Measurements from ENCODE around the gene SLC39A11.
A peak's percentile ranks its signal among the peaks of the same experiment; 100 is the strongest.
"Not testable (repeated sequence)": the region's sequence is repeated elsewhere in the genome, so short reads cannot be mapped to it uniquely, and the experiment has no call there.

SLC39A11 gene

DNA sequence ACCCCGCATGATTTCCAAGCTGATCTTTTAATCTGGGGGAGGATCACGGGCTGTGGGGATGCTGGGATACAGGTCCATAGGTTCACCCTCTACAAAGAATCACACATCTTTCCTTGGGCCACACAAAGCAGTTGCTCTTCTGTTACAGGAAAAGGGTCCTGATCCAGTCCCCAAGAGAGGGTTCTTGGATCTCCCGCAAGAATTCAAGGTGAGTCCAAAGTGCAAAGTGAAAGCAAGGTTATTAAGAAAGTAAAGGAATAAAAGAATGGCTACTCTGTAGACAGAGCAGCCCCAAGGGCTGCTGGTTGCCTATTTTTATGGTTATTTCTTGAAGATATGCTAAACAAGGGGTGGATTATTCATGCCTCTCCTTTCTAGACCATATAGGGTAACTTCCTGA is 453.6 kb downstream of the SLC39A11 start:
- peaks cover 15% of the 10 kb centered on the region for H3K4me1 Mint-ChIP-seq (ENCODE audit: low read depth)
- H3K27ac Mint-ChIP-seq; H3K9me3 Mint-ChIP-seq (ENCODE audit: low read depth); H3K27me3 Mint-ChIP-seq; H3K4me3 Mint-ChIP-seq; H3K36me3 Mint-ChIP-seq: not testable (repeated sequence)

DNA sequence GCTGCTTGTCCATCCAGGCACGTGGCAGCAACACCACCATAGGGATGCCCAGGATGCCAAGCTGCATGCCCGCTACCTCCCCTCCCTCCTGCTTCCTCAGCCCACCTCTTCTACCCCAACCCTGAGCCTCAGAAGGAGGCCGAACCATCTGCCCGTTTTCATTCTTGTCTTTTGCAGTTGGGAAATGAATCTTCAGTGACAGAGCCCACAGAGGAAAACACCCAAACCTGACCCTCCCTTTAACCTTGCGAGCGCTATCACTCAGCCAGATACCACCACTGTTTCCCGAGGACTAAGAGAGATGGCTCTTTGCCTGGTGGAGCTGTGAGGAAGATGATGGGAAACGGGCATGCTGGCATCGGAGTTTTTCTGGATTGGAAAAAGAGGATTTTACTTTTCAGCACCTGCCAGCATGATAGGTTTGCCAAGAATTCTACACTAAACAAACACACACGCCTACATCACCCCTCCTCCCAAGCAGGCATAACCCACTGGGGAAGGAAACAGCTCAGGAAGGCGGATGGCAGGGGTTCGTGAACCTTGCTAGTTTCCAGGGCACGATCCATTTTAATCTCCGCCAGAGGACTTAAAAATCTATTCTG is 457.4 kb downstream of the SLC39A11 start:
- Mint-ChIP-seq H3K4me3 (no peak overlapping the region), H3K4me1 (ENCODE audit: low read depth) (peaks cover 16% of the 10 kb centered on the region), H3K9me3 (ENCODE audit: low read depth) (no peaks in the 10 kb centered on the region), H3K36me3 (no peaks in the 10 kb centered on the region), H3K27ac (no peak overlapping the region), H3K27me3 (no peaks in the 10 kb centered on the region)

DNA sequence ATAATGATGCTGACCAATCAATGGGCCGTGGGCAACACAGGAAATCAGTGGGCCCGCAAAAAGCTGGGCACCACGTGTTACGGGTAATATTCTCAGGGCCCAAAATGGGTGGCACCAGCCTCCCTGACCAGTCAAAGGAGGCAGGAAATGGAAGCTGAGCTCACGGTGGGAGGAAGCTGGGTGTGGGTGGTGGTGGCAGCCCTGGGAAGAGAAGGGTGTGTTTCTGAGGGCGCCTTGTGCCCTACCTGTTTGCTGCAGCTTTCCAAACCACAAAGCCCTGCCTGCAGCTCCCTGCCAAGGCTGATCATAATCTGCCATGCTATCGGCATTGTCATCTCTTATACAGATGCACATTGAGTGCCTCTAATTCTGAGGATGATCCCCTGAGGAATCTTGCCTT is 457.9 kb downstream of the SLC39A11 start:
- Mint-ChIP-seq H3K9me3 (ENCODE audit: low read depth) (no peaks in the 10 kb centered on the region), H3K27ac (no peak overlapping the region), H3K4me3 (no peak overlapping the region), H3K4me1 (ENCODE audit: low read depth) (peaks cover 16% of the 10 kb centered on the region), H3K27me3 (no peaks in the 10 kb centered on the region), H3K36me3 (no peaks in the 10 kb centered on the region)

DNA sequence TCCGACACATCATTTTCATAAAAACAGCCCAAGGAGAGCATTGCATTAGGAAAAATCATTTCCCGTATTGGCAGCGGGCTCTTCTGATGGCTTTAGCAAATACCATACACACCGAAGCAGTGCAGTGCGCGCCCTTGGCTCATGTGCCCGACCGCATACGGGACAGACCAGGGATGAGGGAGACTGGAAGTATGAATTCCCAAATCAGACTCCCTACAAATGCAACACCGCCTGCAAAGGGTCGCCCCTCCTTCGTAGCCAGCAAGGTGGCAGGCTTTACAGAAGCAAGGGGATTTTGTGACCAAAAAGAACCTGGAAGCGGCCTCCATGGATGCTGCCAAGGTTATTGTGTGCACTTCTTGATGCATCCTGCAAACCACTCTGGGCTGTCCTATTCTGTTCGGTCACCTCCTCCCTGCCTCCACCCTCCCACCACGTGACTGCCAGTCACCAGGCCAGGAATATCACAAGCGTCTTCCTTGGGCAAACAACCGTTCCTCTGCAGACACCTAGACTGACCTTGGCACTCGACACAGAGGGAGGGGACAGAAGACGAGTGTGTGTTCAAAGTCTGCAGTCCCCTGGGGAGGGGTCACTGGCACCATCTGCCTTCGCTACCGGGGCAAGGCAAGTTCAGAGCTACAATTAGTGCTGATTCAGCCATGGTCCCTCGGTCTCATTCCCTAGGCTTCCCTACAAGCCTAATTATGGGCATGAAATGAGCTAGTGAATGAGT is 460.4 kb downstream of the SLC39A11 start:
- no peak overlapping the region for H3K27ac Mint-ChIP-seq
- peaks cover 16% of the 10 kb centered on the region for H3K4me1 Mint-ChIP-seq (ENCODE audit: low read depth)
- no peaks in the 10 kb centered on the region for H3K36me3 Mint-ChIP-seq
- no peak overlapping the region for H3K4me3 Mint-ChIP-seq
- H3K9me3 Mint-ChIP-seq (ENCODE audit: low read depth) = peaks cover 6% of the 10 kb centered on the region
- H3K27me3 Mint-ChIP-seq = no peaks in the 10 kb centered on the region

DNA sequence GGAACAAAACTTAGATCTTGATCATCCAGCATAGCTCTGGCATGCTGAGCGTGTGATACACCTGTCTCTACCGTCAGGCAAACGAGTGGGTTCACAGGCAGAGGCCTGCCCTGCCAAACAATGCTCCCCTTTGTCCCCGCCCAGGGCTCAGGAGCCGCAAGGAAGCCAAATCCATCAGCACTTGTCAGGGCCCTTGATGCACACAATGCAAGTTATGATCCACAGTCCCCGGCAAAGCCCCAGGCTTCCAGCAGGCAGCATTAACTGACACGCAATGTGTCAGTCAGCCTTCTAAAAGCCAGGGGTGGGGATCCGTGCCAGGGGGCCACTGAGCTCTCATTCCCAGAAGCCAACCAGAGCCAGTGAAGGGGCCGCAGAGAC is 460.9 kb downstream of the SLC39A11 start:
- Mint-ChIP-seq H3K4me3 (no peak overlapping the region), H3K27ac (no peak overlapping the region), H3K27me3 (no peaks in the 10 kb centered on the region), H3K9me3 (ENCODE audit: low read depth) (peaks cover 6% of the 10 kb centered on the region), H3K36me3 (no peaks in the 10 kb centered on the region), H3K4me1 (ENCODE audit: low read depth) (peaks cover 16% of the 10 kb centered on the region)

DNA sequence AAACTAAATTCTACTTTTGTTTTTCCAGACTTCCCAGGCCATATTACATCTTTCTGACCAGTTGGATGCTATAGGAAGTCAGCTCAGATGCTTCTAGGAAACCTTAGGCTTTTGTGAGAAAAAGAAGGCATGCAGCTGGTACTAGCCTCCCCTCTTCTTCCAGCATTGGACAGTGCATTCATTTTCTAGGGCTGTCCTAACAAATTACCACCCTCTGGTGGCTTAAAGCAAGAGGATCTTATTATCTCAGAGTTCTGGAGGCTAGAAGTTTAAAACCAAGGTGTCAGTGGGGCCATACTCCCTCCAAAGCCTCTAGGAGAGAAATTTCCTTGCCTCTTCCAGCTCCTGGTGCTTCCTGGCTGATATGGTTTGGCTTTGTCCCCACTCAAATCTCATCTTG is 467.8 kb downstream of the SLC39A11 start:
- no peak overlapping the region for H3K27ac Mint-ChIP-seq
- peaks cover 6% of the 10 kb centered on the region for H3K9me3 Mint-ChIP-seq (ENCODE audit: low read depth)
- peaks cover 9% of the 10 kb centered on the region for H3K27me3 Mint-ChIP-seq
- no peaks in the 10 kb centered on the region for H3K36me3 Mint-ChIP-seq
- no peaks in the 10 kb centered on the region for H3K4me1 Mint-ChIP-seq (ENCODE audit: low read depth)
- H3K4me3 Mint-ChIP-seq = no peak overlapping the region

DNA sequence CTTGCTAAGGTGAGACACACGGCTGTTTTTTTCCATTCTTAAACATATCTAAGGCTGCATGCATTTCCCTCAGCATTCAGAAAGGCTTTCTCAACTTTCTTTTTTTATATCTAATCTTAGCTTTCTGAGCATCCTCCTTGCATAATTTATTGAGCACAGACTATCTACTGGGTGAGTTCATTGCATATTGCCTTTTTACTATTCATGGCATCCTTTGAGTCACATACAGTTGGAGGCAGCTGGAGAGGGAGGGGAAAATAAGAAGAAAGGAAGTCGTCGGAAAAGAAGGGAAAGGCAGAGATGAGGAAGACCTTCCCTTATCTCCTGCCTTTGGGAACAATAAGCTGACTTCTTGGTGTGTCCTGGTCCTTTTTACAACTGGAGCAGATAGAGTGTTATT is 468.3 kb downstream of the SLC39A11 start:
- peaks cover 9% of the 10 kb centered on the region for H3K27me3 Mint-ChIP-seq
- no peak overlapping the region for H3K27ac Mint-ChIP-seq
- no peaks in the 10 kb centered on the region for H3K4me1 Mint-ChIP-seq (ENCODE audit: low read depth)
- no peak overlapping the region for H3K4me3 Mint-ChIP-seq
- no peaks in the 10 kb centered on the region for H3K36me3 Mint-ChIP-seq
- peaks cover 6% of the 10 kb centered on the region for H3K9me3 Mint-ChIP-seq (ENCODE audit: low read depth)

DNA sequence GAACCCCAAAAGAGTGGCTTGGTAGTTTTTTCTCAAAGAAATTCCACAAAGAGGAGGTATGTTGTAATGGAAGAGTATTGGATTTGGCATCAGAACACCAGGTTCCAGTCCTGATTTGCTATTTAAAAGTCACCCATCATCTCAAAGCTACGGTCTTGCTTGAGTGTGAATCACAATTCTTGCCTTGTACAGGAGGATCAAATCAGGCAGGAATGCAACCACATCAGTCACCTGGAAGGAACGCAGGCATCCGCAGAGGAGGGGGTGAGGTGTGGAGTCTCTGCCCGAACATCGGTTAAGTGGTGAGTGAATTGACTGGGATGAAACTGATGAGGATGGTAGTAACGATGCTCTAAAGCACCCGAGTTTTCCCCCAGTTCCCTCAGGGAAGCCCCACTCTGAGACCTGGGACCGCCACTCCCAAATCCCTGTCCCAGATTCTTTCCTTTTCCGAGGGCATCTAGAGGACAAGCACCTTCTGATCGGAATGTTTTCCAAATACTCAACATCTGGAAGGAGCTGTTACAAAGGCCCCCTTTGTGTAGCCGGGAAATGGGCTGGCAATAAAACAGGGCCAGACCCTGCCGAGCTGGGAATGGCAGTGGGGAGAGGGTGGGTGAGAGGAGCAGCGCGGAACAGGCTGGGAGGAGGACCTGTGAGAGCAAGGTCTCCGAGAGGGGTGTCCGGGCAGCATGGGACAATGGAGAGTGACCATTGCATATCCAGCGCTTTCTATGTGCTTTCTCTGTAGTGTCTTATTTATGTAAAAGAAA is 469.6 kb downstream of the SLC39A11 start:
- H3K36me3 Mint-ChIP-seq = no peaks in the 10 kb centered on the region
- no peak overlapping the region for H3K27ac Mint-ChIP-seq

DNA sequence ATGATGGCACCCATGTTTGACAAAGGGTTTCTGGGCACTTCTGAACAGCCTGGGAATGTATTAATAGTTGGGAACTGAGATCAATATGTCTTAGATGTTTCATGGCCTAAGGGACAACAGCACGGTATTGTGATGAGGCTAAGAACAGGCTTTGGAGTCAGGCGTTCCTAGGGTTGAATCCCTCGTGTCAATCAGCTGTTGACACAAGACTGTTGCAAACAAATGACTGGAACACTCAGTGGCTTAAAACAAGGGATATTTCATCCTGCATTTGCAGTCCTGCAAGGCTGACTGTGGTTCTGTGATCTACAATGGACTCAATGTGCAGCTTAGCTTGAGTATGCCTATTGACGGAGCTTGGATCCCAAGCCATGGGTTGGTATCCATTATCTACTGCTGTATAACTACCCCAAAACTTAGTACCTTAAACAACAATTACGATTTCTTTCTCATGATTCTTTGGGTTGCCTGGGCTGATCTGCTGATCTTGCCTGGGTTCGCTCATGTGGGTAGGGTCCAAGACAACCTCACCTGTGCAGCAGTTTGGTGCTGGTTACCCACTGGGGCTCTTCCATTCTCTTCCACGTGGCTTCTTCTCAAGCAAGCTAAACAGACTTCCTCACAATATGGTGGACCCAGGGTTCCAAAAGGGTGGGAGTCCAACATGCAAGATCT is 472.4 kb downstream of the SLC39A11 start:
- H3K27me3 Mint-ChIP-seq = peaks cover 14% of the 10 kb centered on the region
- H3K4me3 Mint-ChIP-seq = no peak overlapping the region

More for the DNA sequence above, 469.6 kb downstream of the SLC39A11 start:
- Mint-ChIP-seq H3K9me3 (ENCODE audit: low read depth) (no peaks in the 10 kb centered on the region), H3K27me3 (peaks cover 12% of the 10 kb centered on the region), H3K4me3 (no peak overlapping the region), H3K4me1 (ENCODE audit: low read depth) (peaks cover 6% of the 10 kb centered on the region)

DNA sequence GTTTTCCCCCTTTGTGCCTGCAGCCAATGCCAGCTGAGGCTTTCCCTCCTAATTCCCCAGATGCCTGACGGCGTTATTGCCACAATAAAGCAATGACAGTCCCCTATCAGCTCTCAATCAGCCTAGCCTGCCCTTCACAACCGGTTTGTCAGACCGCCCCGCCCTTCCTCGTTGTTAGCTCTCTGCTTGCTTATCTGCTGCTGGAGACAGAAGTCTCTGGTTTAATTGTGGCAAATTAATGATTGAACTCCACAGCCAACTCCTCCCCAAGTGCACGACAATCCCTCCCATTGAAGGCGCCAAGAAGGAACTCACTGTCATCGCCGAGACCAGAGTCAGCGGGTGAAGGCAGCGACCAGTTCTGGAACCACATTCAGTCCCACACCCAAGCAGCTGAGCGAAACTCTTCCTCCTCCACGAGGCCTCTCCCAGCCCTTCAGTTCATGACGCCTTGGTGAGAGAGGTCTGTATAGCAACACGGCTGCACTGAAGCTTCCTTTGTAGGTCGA is 474.4 kb downstream of the SLC39A11 start:
- H3K27me3 Mint-ChIP-seq = peaks cover 20% of the 10 kb centered on the region
- peak overlapping the region; percentile 48 for H3K4me3 Mint-ChIP-seq
- H3K9me3 Mint-ChIP-seq (ENCODE audit: low read depth) = no peaks in the 10 kb centered on the region
- H3K4me1 Mint-ChIP-seq (ENCODE audit: low read depth) = peaks cover 12% of the 10 kb centered on the region
- no peaks in the 10 kb centered on the region for H3K36me3 Mint-ChIP-seq
- no peak overlapping the region for H3K27ac Mint-ChIP-seq

More for the DNA sequence above, 472.4 kb downstream of the SLC39A11 start:
- no peaks in the 10 kb centered on the region for H3K9me3 Mint-ChIP-seq (ENCODE audit: low read depth)
- peaks cover 12% of the 10 kb centered on the region for H3K4me1 Mint-ChIP-seq (ENCODE audit: low read depth)
- H3K27ac Mint-ChIP-seq = no peak overlapping the region
- no peaks in the 10 kb centered on the region for H3K36me3 Mint-ChIP-seq

DNA sequence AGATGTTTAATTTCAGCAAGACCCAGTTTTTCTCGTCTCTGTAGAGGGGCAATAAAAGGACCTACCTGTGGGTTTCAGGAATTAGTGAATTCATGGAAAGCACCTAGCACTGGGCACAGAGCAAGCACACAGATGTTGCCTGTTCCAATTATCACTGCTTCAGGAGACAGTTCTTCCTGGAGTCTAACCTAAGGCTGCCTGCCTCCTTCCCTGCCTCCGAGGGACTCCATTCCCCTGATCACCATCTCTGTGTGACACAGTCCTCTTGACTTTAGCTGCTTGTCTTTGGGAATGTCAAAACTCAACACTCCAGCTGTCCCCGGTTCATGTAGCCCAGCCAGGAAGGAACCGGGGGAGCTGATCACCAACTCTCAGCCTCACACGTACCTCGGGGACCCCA is 474.9 kb downstream of the SLC39A11 start:
- Mint-ChIP-seq H3K9me3 (ENCODE audit: low read depth) (no peaks in the 10 kb centered on the region), H3K36me3 (no peaks in the 10 kb centered on the region), H3K4me1 (ENCODE audit: low read depth) (peaks cover 12% of the 10 kb centered on the region), H3K4me3 (peak overlapping the region; percentile 48), H3K27me3 (peaks cover 18% of the 10 kb centered on the region), H3K27ac (no peak overlapping the region)

DNA sequence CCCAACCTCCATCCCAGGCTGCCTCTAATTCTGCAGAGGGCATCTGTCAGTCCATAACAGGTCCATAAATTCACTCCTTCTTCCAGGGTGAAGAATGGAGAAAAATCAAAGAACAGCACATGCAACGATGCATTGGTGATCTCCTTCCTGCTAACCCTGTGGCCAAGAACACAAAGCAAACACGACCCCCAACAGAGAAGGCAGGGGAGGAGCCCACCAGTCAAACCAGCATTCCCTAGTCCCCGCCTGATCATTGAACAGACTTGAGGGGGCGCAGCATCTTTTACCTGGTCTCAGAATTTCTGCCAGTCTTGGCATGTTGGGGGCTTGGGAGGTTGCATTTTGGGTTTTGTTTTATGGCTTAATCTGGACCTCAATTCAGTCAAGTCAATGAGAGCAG is 476.0 kb downstream of the SLC39A11 start:
- Mint-ChIP-seq H3K9me3 (ENCODE audit: low read depth) (no peaks in the 10 kb centered on the region), H3K36me3 (no peaks in the 10 kb centered on the region), H3K4me3 (no peak overlapping the region), H3K27me3 (peaks cover 14% of the 10 kb centered on the region), H3K27ac (no peak overlapping the region), H3K4me1 (ENCODE audit: low read depth) (peaks cover 12% of the 10 kb centered on the region)

DNA sequence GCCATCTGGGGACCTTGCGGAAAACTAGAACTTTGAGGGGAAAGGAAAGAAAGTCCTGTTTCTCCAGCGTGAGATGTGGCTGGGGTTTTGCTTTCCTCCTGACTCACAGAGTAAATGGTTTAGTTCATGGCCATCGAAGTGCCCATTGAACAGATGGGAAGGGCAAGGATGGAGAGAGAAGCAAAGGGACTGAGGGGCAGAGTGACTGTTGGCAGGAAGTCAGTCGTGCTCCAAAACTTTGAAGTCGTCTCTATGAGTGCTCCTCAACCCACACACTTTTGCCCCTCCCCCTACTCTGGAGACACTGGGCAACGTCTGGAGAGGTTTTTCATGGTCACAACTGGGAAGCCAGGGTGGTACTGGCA is 476.9 kb downstream of the SLC39A11 start:
- Mint-ChIP-seq H3K4me3 (no peak overlapping the region), H3K27me3 (peaks cover 14% of the 10 kb centered on the region), H3K9me3 (ENCODE audit: low read depth) (no peaks in the 10 kb centered on the region), H3K4me1 (ENCODE audit: low read depth) (peaks cover 12% of the 10 kb centered on the region), H3K36me3 (no peaks in the 10 kb centered on the region), H3K27ac (no peak overlapping the region)

DNA sequence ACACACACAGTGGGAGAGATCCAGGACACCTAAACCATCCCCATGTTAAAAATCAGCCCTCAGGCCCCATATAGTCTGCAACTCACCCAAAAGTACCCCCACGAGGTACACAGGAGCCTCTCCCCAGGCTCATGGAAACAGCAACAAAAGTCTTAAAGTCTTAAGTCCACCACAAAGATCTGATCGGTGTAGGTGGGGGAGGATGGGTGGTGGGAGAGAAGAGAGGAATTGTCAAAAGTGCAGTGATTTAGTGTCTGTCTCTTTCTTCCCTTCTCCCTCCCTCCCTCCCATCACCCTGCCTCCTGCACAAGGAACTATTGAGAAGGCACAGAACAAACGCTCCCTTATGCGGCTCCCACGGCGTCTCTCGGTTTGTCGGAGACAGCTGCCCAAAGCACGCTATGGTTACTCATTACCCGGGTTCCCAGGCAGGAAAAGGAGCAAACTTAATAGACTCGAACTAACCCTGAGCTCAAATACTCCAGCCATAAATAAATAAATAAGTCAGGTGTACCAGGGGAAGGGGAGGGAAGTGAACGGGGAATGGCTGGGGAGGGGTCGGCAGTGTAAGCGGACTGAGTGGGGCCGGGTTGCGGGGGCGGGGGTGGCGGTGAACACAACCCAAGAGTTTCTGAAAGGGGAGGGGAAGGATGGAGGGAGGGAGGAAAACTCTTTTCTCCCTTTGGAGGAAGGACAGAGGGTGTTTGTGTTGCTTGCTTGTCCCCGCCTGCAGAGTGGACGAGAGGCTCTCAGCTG is 477.4 kb downstream of the SLC39A11 start:
- Mint-ChIP-seq H3K4me1 (ENCODE audit: low read depth) (peaks cover 12% of the 10 kb centered on the region), H3K27ac (no peak overlapping the region), H3K9me3 (ENCODE audit: low read depth) (no peaks in the 10 kb centered on the region), H3K27me3 (peaks cover 14% of the 10 kb centered on the region), H3K4me3 (no peak overlapping the region), H3K36me3 (no peaks in the 10 kb centered on the region)
